ENCODE measurements around the gene MCTS1.

GRCh38 chrX:120612086-120612485, 8.2 kb downstream of the MCTS1 start:
- TF ChIP-seq CTCF (IDR thresholded peaks at IDR 0.05; ENCODE audit: insufficient read depth, low read depth, low read length), result no peak
- TF ChIP-seq EZH2 (IDR thresholded peaks at IDR 0.05; ENCODE audit: insufficient read depth, low read length), result no peak
